ENCODE measurements around the gene MYOG. TPM values are rescaled to one million over a fixed set of nuclear protein-coding genes. Genes with fewer than 3 reads are reported as not detected.
A peak's percentile ranks its signal among the peaks of the same experiment; 100 is the strongest.

The MYOG gene
- total RNA-seq, 4 donors from 2014 or later: not detected

DNA sequence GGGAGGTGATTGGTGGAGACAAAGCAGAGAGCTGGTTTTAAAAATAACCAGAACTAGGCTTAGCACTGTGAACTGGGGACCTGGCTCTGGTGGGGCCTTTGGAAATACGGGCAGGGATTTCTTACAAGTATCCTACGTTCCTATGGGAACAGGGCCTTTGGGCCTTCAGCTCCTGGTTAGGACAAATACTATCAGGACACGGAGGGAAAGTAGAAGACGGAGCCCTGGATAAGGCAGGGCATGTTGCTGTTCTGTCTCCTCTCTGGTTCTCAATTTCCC is 5.3 kb upstream of the MYOG start:
- WGBS: 70% methylated on average over 4 of the region's 4 CpGs
- Histone ChIP-seq H3K27me3 (no peaks in the 10 kb centered on the region), H3K4me3 (no peak overlapping the region), H3K9me3 (peaks cover 0 to 20% (median 12%) of the 10 kb centered on the region in 4 donors), H3K27ac (replicated peaks in 1 of 4) (no peak overlapping the region), H3K4me1 (no peaks in the 10 kb centered on the region), H3K36me3 (no peaks in the 10 kb centered on the region)
- intact Hi-C loops (cut with DNase I): no loop called here
- no peak for DNase-seq (ENCODE audit: extremely low spot score)
- TF ChIP-seq POLR2AphosphoS5 (IDR thresholded peaks at IDR 0.05) (no peak), POLR2A (IDR thresholded peaks at IDR 0.05; ENCODE audit: low read depth) (no peak), EP300 (IDR thresholded peaks at IDR 0.05) (no peak)
- TF ChIP-seq, protein P1, sequence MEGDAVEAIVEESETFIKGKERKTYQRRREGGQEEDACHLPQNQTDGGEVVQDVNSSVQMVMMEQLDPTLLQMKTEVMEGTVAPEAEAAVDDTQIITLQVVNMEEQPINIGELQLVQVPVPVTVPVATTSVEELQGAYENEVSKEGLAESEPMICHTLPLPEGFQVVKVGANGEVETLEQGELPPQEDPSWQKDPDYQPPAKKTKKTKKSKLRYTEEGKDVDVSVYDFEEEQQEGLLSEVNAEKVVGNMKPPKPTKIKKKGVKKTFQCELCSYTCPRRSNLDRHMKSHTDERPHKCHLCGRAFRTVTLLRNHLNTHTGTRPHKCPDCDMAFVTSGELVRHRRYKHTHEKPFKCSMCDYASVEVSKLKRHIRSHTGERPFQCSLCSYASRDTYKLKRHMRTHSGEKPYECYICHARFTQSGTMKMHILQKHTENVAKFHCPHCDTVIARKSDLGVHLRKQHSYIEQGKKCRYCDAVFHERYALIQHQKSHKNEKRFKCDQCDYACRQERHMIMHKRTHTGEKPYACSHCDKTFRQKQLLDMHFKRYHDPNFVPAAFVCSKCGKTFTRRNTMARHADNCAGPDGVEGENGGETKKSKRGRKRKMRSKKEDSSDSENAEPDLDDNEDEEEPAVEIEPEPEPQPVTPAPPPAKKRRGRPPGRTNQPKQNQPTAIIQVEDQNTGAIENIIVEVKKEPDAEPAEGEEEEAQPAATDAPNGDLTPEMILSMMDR (IDR thresholded peaks at IDR 0.05): no peak

DNA sequence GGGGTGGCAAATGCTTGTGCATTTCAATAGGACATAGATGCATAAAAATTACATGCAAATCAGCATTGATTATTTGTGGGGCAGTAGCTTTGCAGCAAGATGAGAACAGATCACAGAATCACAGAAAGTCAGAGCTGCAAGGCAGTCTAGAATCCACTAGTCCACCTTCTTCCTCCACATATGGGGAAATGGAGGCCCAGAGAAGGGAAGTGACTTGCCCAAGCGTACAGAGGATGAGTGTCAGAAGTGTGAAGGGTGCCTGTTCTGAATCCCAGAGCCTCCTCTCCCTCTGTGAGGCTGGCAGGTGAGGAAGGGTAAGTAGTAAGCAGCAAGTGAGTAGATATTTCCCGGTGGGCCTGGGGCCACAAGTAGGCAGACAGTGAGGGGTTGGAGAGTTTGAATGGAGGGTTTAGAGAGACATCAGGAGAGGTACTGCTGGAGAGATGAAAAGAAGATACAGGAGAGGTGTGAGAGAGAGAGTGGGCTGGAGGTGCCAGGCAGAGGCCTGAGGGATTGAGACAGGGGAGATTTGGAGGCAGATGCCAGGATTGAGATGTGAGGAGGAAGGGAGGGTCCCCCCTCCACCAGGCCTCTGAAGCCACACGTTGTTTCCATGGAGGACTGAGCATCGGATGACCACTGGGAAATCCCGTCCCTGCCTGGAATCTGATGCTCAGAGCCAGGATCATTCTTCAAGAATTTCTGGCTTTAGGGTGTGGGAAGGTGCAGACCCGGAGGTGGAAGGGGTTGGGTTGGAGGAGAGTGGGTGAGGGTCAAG is 4.8 kb upstream of the MYOG start:
- Histone ChIP-seq H3K36me3 (no peaks in the 10 kb centered on the region), H3K27me3 (no peaks in the 10 kb centered on the region), H3K4me1 (no peaks in the 10 kb centered on the region), H3K4me3 (no peak overlapping the region), H3K27ac (replicated peaks in 1 of 4) (no peak overlapping the region), H3K9me3 (peaks cover 0 to 14% (median 9%) of the 10 kb centered on the region in 4 donors)
- TF ChIP-seq, protein P1 (IDR thresholded peaks at IDR 0.05): no peak
- no peak for TF ChIP-seq POLR2A (IDR thresholded peaks at IDR 0.05; ENCODE audit: low read depth)
- TF ChIP-seq POLR2AphosphoS5 (IDR thresholded peaks at IDR 0.05): no peak
- TF ChIP-seq EP300 (IDR thresholded peaks at IDR 0.05): no peak
- peak; percentile 82 for DNase-seq (ENCODE audit: extremely low spot score)
- intact Hi-C loops (cut with DNase I): no loop called here
- WGBS: 63% methylated on average over 6 of the region's 6 CpGs

GRCh38 chr1:203089651-203090045 is 3.8 kb upstream of the MYOG start:
- intact Hi-C loops (cut with DNase I): no loop called here

GRCh38 chr1:203089001-203089650 is 3.3 kb upstream of the MYOG start:
- H3K9me3 ChIP-seq: no peaks in the 10 kb centered on the region
- WGBS: 78% methylated on average over 4 of the region's 7 CpGs

More at GRCh38 chr1:203089651-203090045, 3.8 kb upstream of the MYOG start:
- Histone ChIP-seq H3K9me3 (peaks cover 0 to 5% (median 2%) of the 10 kb centered on the region in 4 donors), H3K4me1 (no peaks in the 10 kb centered on the region), H3K36me3 (no peaks in the 10 kb centered on the region), H3K4me3 (no peak overlapping the region), H3K27me3 (no peaks in the 10 kb centered on the region), H3K27ac (replicated peaks in 1 of 4) (no peak overlapping the region)
- TF ChIP-seq EP300 (IDR thresholded peaks at IDR 0.05) (no peak), POLR2A (IDR thresholded peaks at IDR 0.05; ENCODE audit: low read depth) (no peak), POLR2AphosphoS5 (IDR thresholded peaks at IDR 0.05) (no peak)
- TF ChIP-seq, protein P1 (IDR thresholded peaks at IDR 0.05): no peak
- WGBS: 61% methylated on average over 3 of the region's 7 CpGs
- peak; percentile 89 for DNase-seq (ENCODE audit: extremely low spot score)

More at GRCh38 chr1:203089001-203089650, 3.3 kb upstream of the MYOG start:
- no peak for TF ChIP-seq EP300 (IDR thresholded peaks at IDR 0.05)
- no peak for TF ChIP-seq POLR2AphosphoS5 (IDR thresholded peaks at IDR 0.05)
- TF ChIP-seq, protein P1 (IDR thresholded peaks at IDR 0.05): no peak
- no peak for TF ChIP-seq POLR2A (IDR thresholded peaks at IDR 0.05; ENCODE audit: low read depth)
- Histone ChIP-seq H3K4me3 (no peak overlapping the region), H3K36me3 (no peaks in the 10 kb centered on the region), H3K4me1 (peaks cover 0 to 2% (median 0%) of the 10 kb centered on the region in 4 donors), H3K27ac (replicated peaks in 1 of 4) (no peak overlapping the region), H3K27me3 (no peaks in the 10 kb centered on the region)
- peak; percentile 82 for DNase-seq (ENCODE audit: extremely low spot score)
- intact Hi-C loops (cut with DNase I): no loop called here

Measured in esophagus muscularis mucosa (tissue), 4 donors.